Measurements from ENCODE around the gene NCAPD3.

Gene NCAPD3

DNA sequence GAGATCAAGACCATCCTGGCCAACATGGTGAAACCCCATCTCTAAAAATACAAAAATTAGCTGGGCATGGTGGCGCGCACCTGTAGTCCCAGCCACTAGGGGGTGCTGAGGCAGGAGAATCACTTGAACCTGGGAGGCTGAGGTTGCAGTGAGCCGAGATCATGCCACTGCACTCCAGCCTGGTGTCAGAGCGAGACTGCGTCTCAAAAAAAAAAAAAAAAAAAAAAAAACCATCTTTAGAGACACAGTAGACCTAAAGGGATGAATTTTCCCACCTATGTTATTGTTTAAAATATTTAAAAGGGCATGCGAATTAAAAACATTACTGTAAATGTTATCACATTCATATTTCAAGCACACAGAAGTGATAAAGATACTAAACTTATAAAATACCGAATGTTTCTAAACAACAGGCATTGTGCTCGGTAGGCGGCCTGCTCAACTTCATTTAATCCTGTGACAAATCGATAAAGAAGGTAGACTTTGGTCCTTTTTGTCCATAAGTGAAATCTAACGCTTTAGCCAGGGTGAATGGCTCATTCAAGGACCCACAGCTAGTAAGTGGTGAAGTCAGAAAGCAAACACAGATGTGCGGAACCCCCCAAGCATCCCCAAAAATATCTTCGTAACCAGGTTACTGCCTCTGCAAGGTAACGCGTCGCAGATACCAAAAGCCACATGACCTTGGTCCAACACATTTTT is 16.1 kb downstream of the NCAPD3 start:
- Histone ChIP-seq H3K9me3 (ENCODE audit: severe bottlenecking) (no peaks in the 10 kb centered on the region), H3K27me3 (ENCODE audit: insufficient read depth, low read depth, severe bottlenecking) (no peaks in the 10 kb centered on the region), H3K27ac (no peak overlapping the region), H3K4me3 (ENCODE audit: low read depth, low read length) (no peak overlapping the region), H3K36me3 (peaks cover 88% of the 10 kb centered on the region)
- DNase-seq = peak; percentile 63
- TF ChIP-seq, protein P1, sequence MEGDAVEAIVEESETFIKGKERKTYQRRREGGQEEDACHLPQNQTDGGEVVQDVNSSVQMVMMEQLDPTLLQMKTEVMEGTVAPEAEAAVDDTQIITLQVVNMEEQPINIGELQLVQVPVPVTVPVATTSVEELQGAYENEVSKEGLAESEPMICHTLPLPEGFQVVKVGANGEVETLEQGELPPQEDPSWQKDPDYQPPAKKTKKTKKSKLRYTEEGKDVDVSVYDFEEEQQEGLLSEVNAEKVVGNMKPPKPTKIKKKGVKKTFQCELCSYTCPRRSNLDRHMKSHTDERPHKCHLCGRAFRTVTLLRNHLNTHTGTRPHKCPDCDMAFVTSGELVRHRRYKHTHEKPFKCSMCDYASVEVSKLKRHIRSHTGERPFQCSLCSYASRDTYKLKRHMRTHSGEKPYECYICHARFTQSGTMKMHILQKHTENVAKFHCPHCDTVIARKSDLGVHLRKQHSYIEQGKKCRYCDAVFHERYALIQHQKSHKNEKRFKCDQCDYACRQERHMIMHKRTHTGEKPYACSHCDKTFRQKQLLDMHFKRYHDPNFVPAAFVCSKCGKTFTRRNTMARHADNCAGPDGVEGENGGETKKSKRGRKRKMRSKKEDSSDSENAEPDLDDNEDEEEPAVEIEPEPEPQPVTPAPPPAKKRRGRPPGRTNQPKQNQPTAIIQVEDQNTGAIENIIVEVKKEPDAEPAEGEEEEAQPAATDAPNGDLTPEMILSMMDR (IDR thresholded peaks at IDR 0.05; ENCODE audit: low read depth, low read length) = peak; percentile 40; the same call in 1 of the 2 replicates

DNA sequence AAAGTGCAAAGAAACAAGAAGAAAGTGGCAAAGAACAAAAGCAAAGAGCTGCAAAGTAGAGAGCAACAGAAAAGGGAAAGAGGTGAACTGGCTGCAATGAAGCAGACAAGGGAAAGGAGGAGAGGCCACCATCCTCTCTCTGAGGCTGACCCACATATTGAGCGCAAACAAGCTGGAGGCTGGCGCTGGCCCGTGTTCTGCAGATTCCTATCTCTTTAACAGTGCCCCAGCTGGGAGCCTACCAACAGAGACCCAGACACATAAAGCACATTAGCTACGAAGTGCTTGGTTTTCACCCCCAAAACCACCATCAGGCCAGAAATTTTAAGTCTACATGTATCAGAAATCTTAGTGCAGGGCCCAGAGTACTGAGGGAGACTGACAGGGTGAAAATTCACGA is 17.6 kb downstream of the NCAPD3 start:
- no peaks in the 10 kb centered on the region for H3K27me3 ChIP-seq (ENCODE audit: insufficient read depth, low read depth, severe bottlenecking)
- DNase-seq = no peak
- no peak overlapping the region for H3K27ac ChIP-seq
- TF ChIP-seq, protein P1 (IDR thresholded peaks at IDR 0.05; ENCODE audit: low read depth, low read length) = no peak
- peaks cover 93% of the 10 kb centered on the region for H3K36me3 ChIP-seq
- H3K4me3 ChIP-seq (ENCODE audit: low read depth, low read length) = no peak overlapping the region
- no peaks in the 10 kb centered on the region for H3K9me3 ChIP-seq (ENCODE audit: severe bottlenecking)

DNA sequence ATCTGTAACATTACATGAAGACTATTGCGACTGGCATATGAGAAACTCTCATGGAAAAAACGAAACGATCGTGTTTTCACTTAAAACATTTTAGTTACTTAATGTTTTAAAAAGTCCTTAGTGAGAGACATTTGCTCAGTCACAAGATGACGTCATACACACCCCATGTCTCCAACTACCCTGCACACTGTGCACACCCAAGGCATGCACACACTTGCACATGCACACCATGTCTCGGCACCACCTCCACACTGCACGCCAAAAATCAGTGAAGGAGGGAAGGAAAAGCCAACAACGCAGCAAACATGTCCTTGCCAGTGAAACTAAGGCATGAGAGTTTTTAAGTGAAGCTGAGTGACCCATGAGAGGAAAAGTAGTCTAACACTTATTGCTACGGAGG is 18.0 kb downstream of the NCAPD3 start:
- Histone ChIP-seq H3K36me3 (peaks cover 94% of the 10 kb centered on the region), H3K27ac (no peak overlapping the region)
- TF ChIP-seq, protein P1 (IDR thresholded peaks at IDR 0.05; ENCODE audit: low read depth, low read length) = no peak

DNA sequence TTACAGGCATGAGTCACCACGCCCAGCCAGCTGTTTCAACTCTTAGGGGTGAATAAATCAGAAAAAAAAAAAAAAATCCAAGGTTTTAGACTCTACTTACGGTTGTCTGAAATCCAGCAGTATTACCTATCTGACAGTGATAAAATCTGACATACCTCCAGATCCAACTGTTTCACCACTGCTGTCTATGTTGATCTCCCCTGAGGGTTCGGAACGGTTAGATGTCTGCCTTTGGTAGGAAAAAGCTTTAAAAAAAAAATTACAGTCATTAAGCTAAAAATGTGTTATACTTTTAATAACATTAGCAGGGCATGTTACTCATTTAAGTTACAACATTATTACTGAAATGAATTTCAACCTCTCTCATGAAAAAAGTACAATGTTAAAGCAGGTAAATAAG is 21.1 kb downstream of the NCAPD3 start:
- Histone ChIP-seq H3K27me3 (ENCODE audit: insufficient read depth, low read depth, severe bottlenecking) (no peaks in the 10 kb centered on the region), H3K4me3 (ENCODE audit: low read depth, low read length) (no peak overlapping the region), H3K27ac (no peak overlapping the region), H3K36me3 (peaks cover 79% of the 10 kb centered on the region), H3K9me3 (ENCODE audit: severe bottlenecking) (no peaks in the 10 kb centered on the region)
- DNase-seq = peak; percentile 38
- TF ChIP-seq, protein P1 (IDR thresholded peaks at IDR 0.05; ENCODE audit: low read depth, low read length) = no peak

More for the DNA sequence above, 18.0 kb downstream of the NCAPD3 start:
- no peaks in the 10 kb centered on the region for H3K9me3 ChIP-seq (ENCODE audit: severe bottlenecking)
- no peak for DNase-seq
- H3K4me3 ChIP-seq (ENCODE audit: low read depth, low read length) = no peak overlapping the region
- H3K27me3 ChIP-seq (ENCODE audit: insufficient read depth, low read depth, severe bottlenecking) = no peaks in the 10 kb centered on the region

DNA sequence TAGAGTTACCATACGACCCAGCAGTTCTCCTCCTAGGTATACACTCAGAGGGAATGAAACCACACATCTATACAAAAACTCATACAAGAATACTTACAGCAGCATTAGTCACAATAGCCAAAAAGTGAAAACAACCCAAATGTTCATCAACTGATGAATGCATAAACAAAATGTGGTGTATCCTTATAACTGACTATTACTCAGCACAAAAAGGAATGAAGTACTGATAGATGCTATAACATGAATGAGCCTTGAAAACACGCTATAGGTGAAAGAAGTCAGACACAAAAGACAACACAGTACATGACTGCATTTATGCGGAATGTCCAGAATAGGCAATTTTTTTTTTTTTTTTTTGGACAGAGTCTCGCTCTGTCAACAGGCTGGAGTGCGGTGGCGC is 23.1 kb downstream of the NCAPD3 start:
- Histone ChIP-seq H3K36me3 (peaks cover 79% of the 10 kb centered on the region), H3K27me3 (ENCODE audit: insufficient read depth, low read depth, severe bottlenecking) (no peaks in the 10 kb centered on the region), H3K4me3 (ENCODE audit: low read depth, low read length) (no peak overlapping the region), H3K9me3 (ENCODE audit: severe bottlenecking) (no peaks in the 10 kb centered on the region), H3K27ac (no peak overlapping the region)
- DNase-seq = no peak
- TF ChIP-seq, protein P1 (IDR thresholded peaks at IDR 0.05; ENCODE audit: low read depth, low read length) = no peak

DNA sequence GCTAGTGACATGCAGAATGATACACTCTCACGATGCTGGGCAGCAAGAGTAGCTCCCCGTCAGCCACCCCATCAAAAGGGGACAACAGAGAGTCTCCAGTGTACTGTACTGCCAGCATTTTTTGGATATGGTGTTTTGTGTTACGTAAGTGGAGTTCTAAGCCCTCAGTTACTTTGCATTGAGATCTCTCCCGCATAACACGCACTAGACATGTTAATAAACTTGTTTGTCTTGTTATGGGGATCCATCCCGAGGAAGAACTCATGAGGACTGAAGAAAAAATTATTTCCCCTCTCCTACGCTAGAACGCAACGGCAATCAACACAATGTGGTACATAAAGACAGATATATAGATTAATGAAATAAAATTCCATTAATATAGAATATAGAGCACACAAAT is 24.2 kb downstream of the NCAPD3 start:
- DNase-seq = no peak
- Histone ChIP-seq H3K36me3 (peaks cover 80% of the 10 kb centered on the region), H3K27me3 (ENCODE audit: insufficient read depth, low read depth, severe bottlenecking) (no peaks in the 10 kb centered on the region), H3K27ac (no peak overlapping the region), H3K9me3 (ENCODE audit: severe bottlenecking) (no peaks in the 10 kb centered on the region), H3K4me3 (ENCODE audit: low read depth, low read length) (no peak overlapping the region)
- TF ChIP-seq, protein P1 (IDR thresholded peaks at IDR 0.05; ENCODE audit: low read depth, low read length) = no peak

Data from WERI-Rb-1 (cell line).